Parathyroid adenoma (tissue), 2 donors: ENCODE results near the gene DOCK2.

Experiments
- H2AFZ ChIP-seq: fragments of 300-600 bp; sonication (generic); one replicate; pipeline ENCODE4 v1.7.0; 2017; ENCODE audit warnings: antibody characterized with exemption, mild to moderate bottlenecking
- H3K27ac ChIP-seq: fragments of 300-600 bp; sonication (generic); one replicate; pipeline ENCODE4 v1.7.0; 2017
- H3K27me3 ChIP-seq: fragments of 300-600 bp; sonication (generic); one replicate; pipeline ENCODE4 v1.7.0; 2017; ENCODE audit warnings: low read length; ENCODE audit not compliant: control insufficient read depth, insufficient read depth
- H3K36me3 ChIP-seq: fragments of 300-600 bp; sonication (generic); one replicate; pipeline ENCODE4 v1.7.0; 2017; ENCODE audit warnings: low read length; ENCODE audit not compliant: control insufficient read depth, insufficient read depth
- H3K4me1 ChIP-seq: fragments of 300-600 bp; sonication (generic); one replicate; pipeline ENCODE4 v1.7.0; 2017; ENCODE audit warnings: control low read depth
- H3K4me2 ChIP-seq: fragments of 300-600 bp; sonication (generic); one replicate; pipeline ENCODE4 v1.7.0; 2017; ENCODE audit warnings: low read length
- H3K4me3 ChIP-seq: fragments of 300-600 bp; sonication (generic); one replicate; pipeline ENCODE4 v1.7.0; 2017; ENCODE audit warnings: low read depth, low read length
- H3K79me2 ChIP-seq: fragments of 300-600 bp; sonication (generic); one replicate; pipeline ENCODE4 v1.7.0; 2017; ENCODE audit warnings: control low read depth
- H3K9ac ChIP-seq: fragments of 300-600 bp; sonication (generic); one replicate; pipeline ENCODE4 v1.7.0; 2017; ENCODE audit warnings: mild to moderate bottlenecking
- H3K9me3 ChIP-seq: fragments of 300-600 bp; sonication (generic); one replicate; pipeline ENCODE4 v1.7.0; 2017; ENCODE audit warnings: low read length; ENCODE audit not compliant: control insufficient read depth
- CTCF ChIP-seq: fragments of 300-600 bp; sonication (generic); IDR thresholded peaks from one replicate; pipeline ENCODE4 v1.7.0; 2017; ENCODE audit warnings: antibody characterized with exemption, mild to moderate bottlenecking
- donor health status: primary hyperparathyroidism.

DOCK2 gene

GRCh38 chr5:170077526-170077925 lies 440.5 kb downstream of the DOCK2 start:
- no peaks in the 10 kb centered on the region for H3K4me1 ChIP-seq
- TF ChIP-seq CTCF = no peak
- H3K27ac ChIP-seq = no peak overlapping the region
- no peaks in the 10 kb centered on the region for H3K79me2 ChIP-seq
- H3K9me3 ChIP-seq = no peaks in the 10 kb centered on the region
- H3K27me3 ChIP-seq = no peaks in the 10 kb centered on the region
- H3K4me3 ChIP-seq = no peak overlapping the region
- no peak overlapping the region for H3K4me2 ChIP-seq
- no peak overlapping the region for H3K9ac ChIP-seq
- no peaks in the 10 kb centered on the region for H3K36me3 ChIP-seq
- H2AFZ ChIP-seq = no peak overlapping the region

- H3K9me3 ChIP-seq = no peaks in the 10 kb centered on the region
- H2AFZ ChIP-seq = no peak overlapping the region
- no peak overlapping the region for H3K4me3 ChIP-seq
- H3K27ac ChIP-seq = no peak overlapping the region
- no peak for TF ChIP-seq CTCF
- no peaks in the 10 kb centered on the region for H3K27me3 ChIP-seq
- no peak overlapping the region for H3K9ac ChIP-seq
- no peak overlapping the region for H3K4me2 ChIP-seq
- no peaks in the 10 kb centered on the region for H3K4me1 ChIP-seq
- H3K36me3 ChIP-seq = no peaks in the 10 kb centered on the region
- no peaks in the 10 kb centered on the region for H3K79me2 ChIP-seq
Measured at GRCh38 chr5:170078458-170078857, 441.4 kb downstream of the DOCK2 start.

GRCh38 chr5:170078931-170079330 lies 441.9 kb downstream of the DOCK2 start:
- Histone ChIP-seq H3K9ac (no peak overlapping the region), H2AFZ (no peak overlapping the region), H3K36me3 (no peaks in the 10 kb centered on the region), H3K9me3 (no peaks in the 10 kb centered on the region), H3K4me1 (no peaks in the 10 kb centered on the region), H3K4me3 (no peak overlapping the region), H3K79me2 (no peaks in the 10 kb centered on the region), H3K27me3 (no peaks in the 10 kb centered on the region), H3K4me2 (no peak overlapping the region), H3K27ac (no peak overlapping the region)
- no peak for TF ChIP-seq CTCF

GRCh38 chr5:170080217-170080616 lies 443.1 kb downstream of the DOCK2 start:
- H3K9ac ChIP-seq = no peak overlapping the region
- H3K27me3 ChIP-seq = no peaks in the 10 kb centered on the region
- no peak for TF ChIP-seq CTCF
- H3K9me3 ChIP-seq = no peaks in the 10 kb centered on the region
- no peaks in the 10 kb centered on the region for H3K36me3 ChIP-seq
- H3K4me2 ChIP-seq = no peak overlapping the region
- no peaks in the 10 kb centered on the region for H3K4me1 ChIP-seq
- no peak overlapping the region for H3K4me3 ChIP-seq
- no peak overlapping the region for H3K27ac ChIP-seq
- H2AFZ ChIP-seq = no peak overlapping the region
- H3K79me2 ChIP-seq = no peaks in the 10 kb centered on the region

- H2AFZ ChIP-seq = no peak overlapping the region
- H3K79me2 ChIP-seq = no peaks in the 10 kb centered on the region
- H3K4me3 ChIP-seq = no peak overlapping the region
- no peak overlapping the region for H3K9ac ChIP-seq
- H3K36me3 ChIP-seq = no peaks in the 10 kb centered on the region
- no peaks in the 10 kb centered on the region for H3K4me1 ChIP-seq
- no peak for TF ChIP-seq CTCF
- no peaks in the 10 kb centered on the region for H3K9me3 ChIP-seq
- no peak overlapping the region for H3K27ac ChIP-seq
- H3K27me3 ChIP-seq = no peaks in the 10 kb centered on the region
- H3K4me2 ChIP-seq = no peak overlapping the region
Measured at GRCh38 chr5:170080786-170081445, 443.8 kb downstream of the DOCK2 start.
